Endothelial cell of umbilical vein (primary cell): Measurements from ENCODE around the gene SMR3A. TPM values are rescaled to one million over a fixed set of nuclear protein-coding genes. Genes with fewer than 3 reads are reported as not detected.

Experiments used
- BruUV-seq: library from RNA; stranded (reverse); fragments of 400-500 nt; replicated peaks from 2 replicates; lab custom pipeline; 2021; lab: Mats Ljungman, UMichigan
- CTCF ChIA-PET: fragments of 300-600, 350-600 bp; sonication (Branson Sonifier 250); formaldehyde crosslinking; loops from one replicate; lab custom pipeline; 2021; ENCODE audit warnings: antibody characterized with exemption, inconsistent platforms; lab: Charles Lee
- POLR2A ChIA-PET: fragments of 300-600, 350-600 bp; sonication (Branson Sonifier 250); formaldehyde crosslinking; loops from one replicate; lab custom pipeline; 2021; ENCODE audit warnings: antibody characterized with exemption, inconsistent platforms; lab: Charles Lee
- DNase-seq: peaks from one replicate; pipeline ENCODE4 v3.0.0-alpha.2; 2011; ENCODE audit warnings: low read depth, low spot score
- FAIRE-seq: peaks from 2 replicates; lab custom pipeline; 2011; peaks lifted over from hg19 to GRCh38; lab: Jason Lieb, UNC
- H2AFZ ChIP-seq: 2 replicates; pipeline ENCODE4 v1.6.0; 2012; ENCODE audit warnings: low read depth, low read length, control low read depth, inconsistent platforms
- H3K27ac ChIP-seq: 2 replicates; pipeline ENCODE4 v1.5.1; 2011; ENCODE audit warnings: low read depth, mild to moderate bottlenecking, control low read depth, low read length, moderate library complexity; ENCODE audit not compliant: insufficient read depth
- H3K27me3 ChIP-seq, 2 experiments: 2 replicates each; pipeline versions ENCODE4 v1.6.0 to v1.6.1; 2011; ENCODE audit warnings: low read length in 2 of 2, mixed read lengths in 1 of 2; ENCODE audit not compliant: control insufficient read depth in 2 of 2, insufficient read depth in 2 of 2
- H3K36me3 ChIP-seq, 2 experiments: 2 replicates in 1 of 2; 3 replicates in 1 of 2; pipeline ENCODE4 v1.5.1; 2011; ENCODE audit warnings: low read length in 2 of 2, mild to moderate bottlenecking in 1 of 2, moderate library complexity in 1 of 2; ENCODE audit not compliant: control insufficient read depth in 2 of 2, insufficient read depth in 2 of 2; ENCODE audit errors: extremely low read depth in 1 of 2
- H3K4me1 ChIP-seq: 3 replicates; pipeline ENCODE4 v1.5.1; 2011; ENCODE audit warnings: mild to moderate bottlenecking, low read length; ENCODE audit not compliant: control insufficient read depth, insufficient read depth; ENCODE audit errors: extremely low read depth
- H3K4me2 ChIP-seq: 2 replicates; pipeline ENCODE4 v1.6.1; 2011; ENCODE audit warnings: low read length, control low read depth, mixed read lengths; ENCODE audit not compliant: insufficient read depth
- H3K4me3 ChIP-seq, 3 experiments: fragments of 200-600 bp in 1 of 3; sonication (generic), shearing (Covaris generic) in 1 of 3; replicated peaks in 1 of 3; 2 replicates each; pipeline ENCODE4 v1.5.1; 2011 to 2016; ENCODE audit warnings: control low read depth in 3 of 3, low read length in 3 of 3, mild to moderate bottlenecking in 2 of 3, inconsistent platforms in 1 of 3, low read depth in 1 of 3, moderate library complexity in 1 of 3; ENCODE audit not compliant: insufficient read depth in 1 of 3
- H3K79me2 ChIP-seq: 2 replicates; pipeline ENCODE4 v1.6.0; 2012; ENCODE audit warnings: low read length, inconsistent platforms; ENCODE audit not compliant: control insufficient read depth, insufficient read depth
- H3K9ac ChIP-seq: replicated peaks from 2 replicates; pipeline ENCODE3; 2011; ENCODE audit warnings: low read length, control low read depth; ENCODE audit not compliant: insufficient read depth; ENCODE audit errors: extremely low read depth
- H3K9me1 ChIP-seq: replicated peaks from 3 replicates; pipeline ENCODE4 v1.6.0; 2011; ENCODE audit warnings: mild to moderate bottlenecking, low read length; ENCODE audit not compliant: control insufficient read depth, insufficient read depth; ENCODE audit errors: extremely low read depth
- H3K9me3 ChIP-seq: replicated peaks from 2 replicates; pipeline ENCODE4 v1.5.1; 2012; ENCODE audit warnings: low read length, inconsistent platforms; ENCODE audit not compliant: control insufficient read depth, insufficient read depth
- H4K20me1 ChIP-seq: replicated peaks from 2 replicates; pipeline ENCODE3; 2011; ENCODE audit warnings: mild to moderate bottlenecking, low read length; ENCODE audit not compliant: control insufficient read depth, insufficient read depth; ENCODE audit errors: extremely low read depth
- CTCF ChIP-seq, 2 donors: IDR thresholded peaks; 1 replicate in 1 of 2; 2 replicates in 1 of 2; pipeline ENCODE4 v1.5.1; 2011; ENCODE audit warnings: low read length in 2 of 2, mild to moderate bottlenecking in 2 of 2, moderate library complexity in 2 of 2, control low read depth in 1 of 2, inconsistent platforms in 1 of 2, low read depth in 1 of 2; ENCODE audit not compliant: insufficient read depth in 1 of 2; ENCODE audit errors: extremely low read depth in 1 of 2
- EZH2 ChIP-seq: IDR thresholded peaks from 2 replicates; pipeline ENCODE4 v1.6.1; 2012; ENCODE audit warnings: borderline replicate concordance, low read depth, mild to moderate bottlenecking, moderate library complexity, low read length, inconsistent platforms; ENCODE audit not compliant: severe bottlenecking
- FOS ChIP-seq: IDR thresholded peaks from 2 replicates; pipeline ENCODE4 v1.6.1; 2011; ENCODE audit warnings: mild to moderate bottlenecking, low read length, moderate library complexity, borderline replicate concordance; ENCODE audit not compliant: insufficient read depth
- GATA2 ChIP-seq: IDR thresholded peaks from 2 replicates; pipeline ENCODE4 v1.7.0; 2011; ENCODE audit warnings: low read depth, mild to moderate bottlenecking, moderate library complexity, mixed read lengths, low read length; ENCODE audit not compliant: insufficient read length, insufficient read depth
- JUN ChIP-seq: IDR thresholded peaks from 2 replicates; pipeline ENCODE4 v1.6.1; 2011; ENCODE audit warnings: borderline replicate concordance, low read depth; ENCODE audit not compliant: insufficient read length, insufficient read depth
- MAX ChIP-seq: IDR thresholded peaks from 2 replicates; pipeline ENCODE4 v1.6.1; 2011; ENCODE audit not compliant: insufficient read depth, insufficient read length
- MYC ChIP-seq: IDR thresholded peaks from one replicate; pipeline ENCODE4 v1.6.1; 2011; ENCODE audit warnings: mild to moderate bottlenecking, low read depth, low read length
- POLR2A ChIP-seq: IDR thresholded peaks from 2 replicates; pipeline ENCODE4 v1.6.1; 2012; ENCODE audit warnings: low read depth, mild to moderate bottlenecking, control low read depth, low read length
- POLR2AphosphoS5 ChIP-seq: IDR thresholded peaks from 2 replicates; pipeline ENCODE4 v1.6.1; 2012; ENCODE audit warnings: low read depth, mild to moderate bottlenecking, control low read depth, low read length, moderate library complexity; ENCODE audit not compliant: insufficient read depth
- dilution Hi-C: fragments of 300-500 bp; cut with MboI; formaldehyde crosslinking; loops from one replicate; pipeline ENCODE4 v1.15.0; 2019; ENCODE audit warnings: low sequenced_read_pairs; ENCODE audit not compliant: extremely low pct_ligation_motif_present
- intact Hi-C: fragments of 100-400 bp; cut with micrococcal nuclease; formaldehyde crosslinking; loops from one replicate; pipeline ENCODE4 v1.10.0; 2022
- polyA plus RNA-seq, 4 experiments: library from polyadenylated mRNA; depleted of rRNA in 3 of 4; stranded (reverse) in 3 of 4; unstranded in 1 of 4; fragments of >200 nt; gene quantifications; 2 replicates each; pipeline versions ENCODE4 v1.2.1 to v1.2.3, GENCODE V29; 2011 to 2012; ENCODE audit warnings: missing spikeins in 1 of 4
- total RNA-seq: library from RNA; stranded (reverse); gene quantifications from 2 replicates; pipeline ENCODE4 v1.2.3, GENCODE V29; 2021

SMR3A gene
- total and polyA plus RNA-seq, 2 donors (not counting 3 experiments of a cell fraction or from before 2014, with no cell fraction given) = not detected

- H4K20me1 ChIP-seq = no peaks in the 10 kb centered on the region
- H3K4me1 ChIP-seq = no peaks in the 10 kb centered on the region
- H3K4me3 ChIP-seq = no peak overlapping the region
- H2AFZ ChIP-seq = no peak overlapping the region
- no peak overlapping the region for H3K27ac ChIP-seq
- intact Hi-C loops (no loop called here), dilution Hi-C loops (no loop called here)
- H3K9me1 ChIP-seq = no peaks in the 10 kb centered on the region
- H3K79me2 ChIP-seq = no peaks in the 10 kb centered on the region
- no peak overlapping the region for H3K4me2 ChIP-seq
- no peaks in the 10 kb centered on the region for H3K36me3 ChIP-seq
- H3K27me3 ChIP-seq = no peaks in the 10 kb centered on the region
- CTCF ChIA-PET = no interaction called here
- H3K9me3 ChIP-seq = no peaks in the 10 kb centered on the region
- POLR2A ChIA-PET = no interaction called here
- no TSS peak for BruUV-seq
- DNase-seq (no peak), FAIRE-seq (no peak)
- H3K9ac ChIP-seq = no peak overlapping the region
- no peak for TF ChIP-seq FOS
- TF ChIP-seq POLR2AphosphoS5 = no peak
- TF ChIP-seq MAX = no peak
- TF ChIP-seq MYC = no peak
- TF ChIP-seq CTCF (IDR thresholded peaks at IDR 0.05; ENCODE audit: extremely low read depth in 1 of 2, insufficient read depth in 1 of 2, low read depth in 1 of 2, low read length in 2 of 2) = no peak
- no peak for TF ChIP-seq GATA2
- TF ChIP-seq EZH2 = no peak
- no peak for TF ChIP-seq JUN
- no peak for TF ChIP-seq POLR2A
Observed at GRCh38 chr4:70367813-70368212, 7.3 kb downstream of the SMR3A start.
